Mucosa of rectum (tissue), 2 donors: ENCODE measurements around the gene HOATZ.

Source experiments
- H3K27ac ChIP-seq, 2 donors: one replicate each; pipeline ENCODE4 v1.7.0; 2013; ENCODE audit warnings: inconsistent platforms in 2 of 2, low read depth in 2 of 2, low read length in 2 of 2
- H3K27me3 ChIP-seq, 2 donors: one replicate each; pipeline ENCODE4 v1.7.0; 2013; ENCODE audit warnings: low read length in 2 of 2; ENCODE audit not compliant: control insufficient read depth in 2 of 2, insufficient read depth in 2 of 2
- H3K36me3 ChIP-seq, 2 donors: one replicate each; pipeline ENCODE4 v1.7.0; 2013; ENCODE audit warnings: low read length in 2 of 2; ENCODE audit not compliant: control insufficient read depth in 2 of 2, insufficient read depth in 2 of 2
- H3K4me1 ChIP-seq, 2 donors: one replicate each; pipeline ENCODE4 v1.7.0; 2013; ENCODE audit warnings: low read length in 2 of 2, mild to moderate bottlenecking in 1 of 2; ENCODE audit not compliant: control insufficient read depth in 2 of 2, insufficient read depth in 2 of 2
- H3K4me3 ChIP-seq, 2 donors: one replicate each; pipeline ENCODE4 v1.7.0; 2013; ENCODE audit warnings: low read length in 2 of 2
- H3K9ac ChIP-seq, 2 donors: one replicate each; pipeline ENCODE4 v1.7.0; 2013; ENCODE audit warnings: low read length in 2 of 2, low read depth in 1 of 2, mild to moderate bottlenecking in 1 of 2
- H3K9me3 ChIP-seq, 2 donors: one replicate each; pipeline ENCODE4 v1.7.0; 2013; ENCODE audit warnings: low read length in 2 of 2; ENCODE audit not compliant: control insufficient read depth in 2 of 2
- donor health status: healthy.
- donor health status: Normal muscosa, but diverticular disease.

HOATZ gene

GRCh38 chr11:111541254-111542061 lies 26.9 kb downstream of the HOATZ start:
- Histone ChIP-seq H3K27ac (peak overlapping the region; percentile 12 to 44), H3K4me1 (peaks cover 0 to 2% of the 10 kb centered on the region in 2 donors), H3K9me3 (no peaks in the 10 kb centered on the region), H3K4me3 (peak overlapping the region; percentile 51 to 58), H3K27me3 (peaks cover 33 to 36% of the 10 kb centered on the region in 2 donors), H3K9ac (peak overlapping the region in 1 of 2 donors; percentile 53), H3K36me3 (no peaks in the 10 kb centered on the region)

GRCh38 chr11:111542606-111543275 lies 28.2 kb downstream of the HOATZ start:
- H3K27ac ChIP-seq, result no peak overlapping the region
- H3K4me3 ChIP-seq, result no peak overlapping the region
- H3K4me1 ChIP-seq, result peaks cover 0 to 2% of the 10 kb centered on the region in 2 donors
- H3K9me3 ChIP-seq, result no peaks in the 10 kb centered on the region
- peaks cover 31 to 36% of the 10 kb centered on the region in 2 donors for H3K27me3 ChIP-seq
- no peaks in the 10 kb centered on the region for H3K36me3 ChIP-seq
- H3K9ac ChIP-seq, result no peak overlapping the region

GRCh38 chr11:111548525-111548924 lies 33.9 kb downstream of the HOATZ start:
- no peaks in the 10 kb centered on the region for H3K4me1 ChIP-seq
- no peaks in the 10 kb centered on the region for H3K9me3 ChIP-seq
- H3K4me3 ChIP-seq, result no peak overlapping the region
- H3K36me3 ChIP-seq, result no peaks in the 10 kb centered on the region
- H3K27ac ChIP-seq, result no peak overlapping the region
- peaks cover 0 to 4% of the 10 kb centered on the region in 2 donors for H3K27me3 ChIP-seq
- H3K9ac ChIP-seq, result no peak overlapping the region

GRCh38 chr11:111549196-111549868 lies 34.8 kb downstream of the HOATZ start:
- no peaks in the 10 kb centered on the region for H3K4me1 ChIP-seq
- no peaks in the 10 kb centered on the region for H3K27me3 ChIP-seq
- H3K4me3 ChIP-seq, result no peak overlapping the region
- no peak overlapping the region for H3K27ac ChIP-seq
- no peak overlapping the region for H3K9ac ChIP-seq
- no peaks in the 10 kb centered on the region for H3K36me3 ChIP-seq
- no peaks in the 10 kb centered on the region for H3K9me3 ChIP-seq

GRCh38 chr11:111549869-111550203 lies 35.3 kb downstream of the HOATZ start:
- H3K27ac ChIP-seq, result no peak overlapping the region
- H3K9ac ChIP-seq, result no peak overlapping the region
- no peak overlapping the region for H3K4me3 ChIP-seq
- no peaks in the 10 kb centered on the region for H3K9me3 ChIP-seq
- H3K36me3 ChIP-seq, result no peaks in the 10 kb centered on the region
- H3K4me1 ChIP-seq, result no peaks in the 10 kb centered on the region
- no peaks in the 10 kb centered on the region for H3K27me3 ChIP-seq

GRCh38 chr11:111550258-111550657 lies 35.7 kb downstream of the HOATZ start:
- H3K9me3 ChIP-seq, result no peaks in the 10 kb centered on the region
- H3K4me3 ChIP-seq, result no peak overlapping the region
- no peaks in the 10 kb centered on the region for H3K36me3 ChIP-seq
- no peaks in the 10 kb centered on the region for H3K27me3 ChIP-seq
- no peaks in the 10 kb centered on the region for H3K4me1 ChIP-seq
- H3K9ac ChIP-seq, result no peak overlapping the region
- no peak overlapping the region for H3K27ac ChIP-seq

GRCh38 chr11:111554532-111554931 lies 40.0 kb downstream of the HOATZ start:
- Histone ChIP-seq H3K4me1 (no peaks in the 10 kb centered on the region), H3K36me3 (no peaks in the 10 kb centered on the region), H3K27me3 (no peaks in the 10 kb centered on the region), H3K27ac (no peak overlapping the region), H3K9ac (no peak overlapping the region), H3K9me3 (peaks cover 0 to 3% of the 10 kb centered on the region in 2 donors), H3K4me3 (no peak overlapping the region)

GRCh38 chr11:111555255-111555654 lies 40.7 kb downstream of the HOATZ start:
- H3K4me3 ChIP-seq, result no peak overlapping the region
- H3K9me3 ChIP-seq, result peaks cover 0 to 3% of the 10 kb centered on the region in 2 donors
- no peak overlapping the region for H3K9ac ChIP-seq
- no peaks in the 10 kb centered on the region for H3K36me3 ChIP-seq
- no peak overlapping the region for H3K27ac ChIP-seq
- no peaks in the 10 kb centered on the region for H3K4me1 ChIP-seq
- H3K27me3 ChIP-seq, result no peaks in the 10 kb centered on the region

- no peaks in the 10 kb centered on the region for H3K4me1 ChIP-seq
- H3K4me3 ChIP-seq, result no peak overlapping the region
- H3K9me3 ChIP-seq, result peaks cover 0 to 3% of the 10 kb centered on the region in 2 donors
- H3K27me3 ChIP-seq, result no peaks in the 10 kb centered on the region
- H3K36me3 ChIP-seq, result no peaks in the 10 kb centered on the region
- H3K9ac ChIP-seq, result no peak overlapping the region
- H3K27ac ChIP-seq, result no peak overlapping the region
Observed at GRCh38 chr11:111557425-111558111, 43.0 kb downstream of the HOATZ start.
